Activated CD8-positive, alpha-beta memory T cell treated with anti-CD3 and anti-CD28 coated beads for 24 hours (primary cell): Measurements from ENCODE around the gene PSMA6.
"Not testable (repeated sequence)": the region's sequence is repeated elsewhere in the genome, so short reads cannot be mapped to it uniquely, and the experiment has no call there.

ENCODE experiments used
- DNase-seq: peaks from one replicate; pipeline ENCODE4 v3.0.0-alpha.2; 2020

Gene PSMA6

GRCh38 chr14:35346738-35347322, 54.6 kb downstream of the PSMA6 start:
- no peak for DNase-seq

GRCh38 chr14:35347323-35348043, 55.3 kb downstream of the PSMA6 start:
- no peak for DNase-seq

- not testable (repeated sequence) for DNase-seq
Observed at GRCh38 chr14:35348044-35348380, 55.8 kb downstream of the PSMA6 start.

DNA sequence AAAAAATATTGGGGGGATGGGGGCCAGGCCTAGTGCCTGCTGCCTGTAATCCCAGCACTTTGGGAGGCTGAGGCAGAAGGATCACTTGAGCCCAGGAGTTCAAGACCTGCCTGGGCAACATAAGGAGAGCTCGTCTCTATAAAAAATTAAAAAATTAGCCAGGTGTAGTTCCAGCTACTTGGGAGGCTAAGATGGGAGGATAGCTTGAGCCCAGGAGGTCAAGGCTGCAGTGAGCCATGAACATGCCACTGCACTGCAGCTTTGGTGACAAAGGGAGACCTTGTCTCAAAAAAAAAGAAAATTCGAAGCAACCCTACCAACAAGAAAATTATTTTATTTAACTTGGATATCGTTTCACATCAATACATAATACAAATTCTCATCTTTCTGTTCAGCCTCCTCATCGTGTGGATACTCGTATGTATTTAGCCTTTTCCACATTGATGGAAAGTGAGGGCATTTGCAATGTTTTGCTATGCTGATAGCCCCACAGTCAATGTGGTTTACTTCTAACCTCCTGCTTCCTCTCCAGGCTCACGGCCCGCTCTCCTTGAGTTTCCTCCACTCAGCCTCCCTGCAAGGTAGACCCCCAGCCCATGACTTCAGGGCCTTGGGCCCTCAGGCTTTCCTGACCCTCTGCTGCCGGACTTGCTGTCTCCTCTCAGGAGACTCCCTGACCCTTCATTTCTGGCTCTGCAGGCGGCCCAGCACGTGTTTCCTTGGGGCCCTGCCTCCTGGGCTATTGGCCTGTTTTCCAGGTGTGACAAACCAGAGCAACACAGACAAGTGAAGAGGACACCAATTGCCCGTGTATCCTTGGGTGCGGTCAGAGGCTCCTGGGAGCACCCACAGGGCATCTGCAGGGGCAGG, 57.5 kb downstream of the PSMA6 start:
- no peak for DNase-seq

DNA sequence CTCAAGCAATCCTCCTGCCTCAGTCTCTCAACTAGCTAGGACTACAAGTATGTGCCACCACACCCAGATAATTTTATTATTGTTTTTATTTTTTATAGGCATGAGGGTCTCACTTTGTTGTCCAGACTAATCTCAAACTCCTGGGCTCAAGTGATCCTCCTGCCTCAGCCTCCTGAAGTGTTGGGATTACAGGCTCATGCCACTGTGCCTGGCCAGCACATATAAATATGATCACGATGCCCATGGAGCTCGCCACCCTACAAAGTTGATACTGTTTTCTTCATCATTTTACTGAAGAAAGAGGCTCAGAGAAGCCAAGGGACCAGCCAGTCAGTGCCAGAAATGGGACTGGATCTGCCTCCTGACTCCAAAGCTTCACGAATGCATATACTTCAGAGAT, 59.3 kb downstream of the PSMA6 start:
- DNase-seq = no peak

- no peak for DNase-seq
Observed at GRCh38 chr14:35351897-35352273, 59.7 kb downstream of the PSMA6 start.

DNA sequence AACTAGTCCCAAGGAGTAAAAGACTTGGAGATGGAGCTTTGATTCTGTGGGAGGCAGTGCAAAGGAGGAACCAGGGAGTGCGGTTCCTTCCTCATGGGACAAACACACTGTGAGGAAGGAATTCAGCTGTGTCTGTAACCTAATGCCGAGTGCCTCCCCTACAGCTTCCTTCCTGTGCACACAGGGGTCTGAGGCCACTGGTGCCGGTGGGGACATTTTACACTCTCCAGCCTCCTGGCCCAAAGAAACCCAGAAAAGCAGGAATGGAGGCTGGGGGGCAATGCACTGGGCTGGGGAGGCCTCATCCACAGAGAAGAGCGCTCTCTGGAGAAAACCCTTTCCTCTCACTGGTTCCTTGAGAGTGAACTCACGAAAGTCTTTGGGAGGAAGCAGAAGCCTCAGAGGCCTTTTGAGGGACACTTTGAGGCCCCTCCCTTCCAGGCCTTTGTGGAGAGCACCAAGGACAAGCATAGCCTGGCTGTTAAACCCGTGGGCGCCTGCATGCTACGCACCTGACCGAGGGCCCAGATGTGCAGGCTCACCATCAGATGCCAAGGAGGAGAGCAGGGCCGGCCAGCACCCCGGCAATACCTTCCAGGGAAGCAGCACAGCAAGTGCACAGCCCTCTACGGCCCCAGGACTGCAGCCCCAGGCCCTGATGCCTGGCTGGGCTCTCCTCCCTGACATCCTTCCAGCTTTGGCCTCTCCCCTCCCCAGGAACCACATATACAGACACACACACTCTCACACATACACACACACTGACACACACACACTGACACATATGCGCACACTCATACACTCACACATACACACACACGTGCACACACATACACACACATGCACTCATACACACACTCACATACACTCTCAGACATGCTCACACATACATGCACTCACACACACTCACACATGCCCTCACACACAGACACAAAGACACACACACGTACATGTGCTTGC, 60.4 kb downstream of the PSMA6 start:
- DNase-seq = no peak

DNA sequence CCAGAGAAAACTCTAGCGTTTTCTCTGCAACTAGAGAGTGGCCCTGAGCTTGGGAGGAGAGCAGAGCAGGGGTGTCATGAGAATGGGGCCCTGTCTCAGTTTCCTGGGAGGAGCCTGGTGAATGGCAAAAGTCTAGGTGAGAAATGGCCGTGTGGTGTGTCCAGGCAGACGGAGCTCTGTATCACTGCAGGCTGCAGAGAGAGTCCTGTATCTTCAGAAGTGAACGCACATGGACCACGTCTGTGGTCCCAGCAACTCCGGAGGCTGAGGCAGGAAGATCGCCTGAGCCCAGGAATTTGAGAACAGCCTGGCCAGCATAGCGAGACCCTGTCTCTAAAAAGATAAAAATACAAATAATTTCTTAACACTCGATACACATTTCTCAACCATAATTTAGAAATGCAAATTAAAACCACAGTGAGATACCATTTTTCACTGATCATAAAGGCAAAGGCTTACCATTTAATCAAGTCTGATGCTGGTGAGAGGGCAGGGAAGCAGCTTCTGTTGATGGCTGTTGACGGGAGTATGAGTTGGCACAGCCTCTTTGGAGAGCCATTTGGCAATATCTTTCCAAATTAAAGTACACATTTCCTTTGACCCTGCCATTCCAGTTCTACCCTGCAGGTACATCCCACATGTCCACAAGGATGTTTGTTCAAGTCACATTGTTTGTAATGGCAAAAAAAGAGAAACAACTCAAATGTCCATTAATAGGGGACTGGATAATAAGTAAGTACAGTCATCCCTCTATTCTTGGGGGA, 61.4 kb downstream of the PSMA6 start:
- no peak for DNase-seq

GRCh38 chr14:35355235-35355634, 63.1 kb downstream of the PSMA6 start:
- DNase-seq = not testable (repeated sequence)

GRCh38 chr14:35355981-35356841, 64.0 kb downstream of the PSMA6 start:
- no peak for DNase-seq

DNA sequence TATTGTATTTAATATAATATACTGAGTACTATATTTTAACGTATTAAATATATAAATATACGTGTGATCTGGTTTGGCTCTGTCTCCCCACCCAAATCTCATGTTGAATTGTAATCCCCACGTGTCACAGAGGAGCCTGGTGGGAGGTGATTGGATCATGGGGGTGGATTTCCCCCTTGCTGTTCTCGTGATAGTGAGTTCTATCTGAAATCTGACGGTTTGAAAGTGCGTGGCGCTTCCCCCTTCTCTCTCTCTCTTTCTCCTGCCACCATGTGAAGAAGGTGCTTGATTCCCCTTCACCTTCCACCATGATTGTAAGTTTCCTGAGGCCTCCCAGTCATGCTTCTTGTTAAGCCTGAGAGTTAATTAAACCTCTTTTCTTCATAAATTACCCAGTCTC, 67.5 kb downstream of the PSMA6 start:
- DNase-seq = not testable (repeated sequence)

- no peak for DNase-seq
Observed at GRCh38 chr14:35361141-35361480, 68.9 kb downstream of the PSMA6 start.

DNA sequence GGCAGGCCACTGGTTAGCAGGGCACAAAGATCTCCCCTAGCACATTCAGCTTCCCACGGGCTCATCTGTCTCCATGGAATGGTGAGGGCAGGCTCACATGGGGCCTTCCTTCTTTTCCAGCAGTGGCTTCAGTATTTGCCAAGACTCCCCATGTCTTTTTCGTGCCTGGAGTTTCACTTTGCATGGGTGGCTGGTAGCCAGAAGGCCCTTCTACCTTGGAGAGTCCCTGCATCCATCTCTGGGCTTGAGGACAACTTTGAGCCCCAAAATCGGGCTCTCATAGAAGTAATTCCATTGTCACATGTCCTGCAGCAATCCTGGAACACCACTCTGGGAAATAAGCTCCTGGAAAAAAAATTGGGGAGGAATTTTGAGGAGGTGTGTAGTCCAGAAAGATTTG, 70.3 kb downstream of the PSMA6 start:
- DNase-seq = no peak

DNA sequence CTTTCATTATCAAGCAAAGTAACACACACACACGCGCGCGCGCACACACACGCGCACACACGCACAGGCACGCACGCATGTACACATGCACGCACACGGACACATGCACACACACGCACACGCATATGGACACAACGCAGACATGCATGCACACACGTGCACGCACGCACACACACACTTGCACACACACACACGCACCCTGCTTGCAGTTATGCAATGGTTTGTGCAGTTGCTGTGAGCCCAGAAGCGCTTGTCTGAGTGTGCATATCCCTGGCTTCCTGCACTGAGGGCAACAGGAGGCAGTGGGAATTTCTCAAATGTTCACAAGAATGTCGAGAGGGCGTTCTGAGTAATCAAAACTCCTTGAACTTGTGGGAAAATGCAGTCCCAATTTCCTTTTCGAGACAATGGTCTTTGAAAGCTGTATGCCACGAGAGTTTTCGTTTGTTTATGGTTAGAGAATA, 70.8 kb downstream of the PSMA6 start:
- no peak for DNase-seq

DNA sequence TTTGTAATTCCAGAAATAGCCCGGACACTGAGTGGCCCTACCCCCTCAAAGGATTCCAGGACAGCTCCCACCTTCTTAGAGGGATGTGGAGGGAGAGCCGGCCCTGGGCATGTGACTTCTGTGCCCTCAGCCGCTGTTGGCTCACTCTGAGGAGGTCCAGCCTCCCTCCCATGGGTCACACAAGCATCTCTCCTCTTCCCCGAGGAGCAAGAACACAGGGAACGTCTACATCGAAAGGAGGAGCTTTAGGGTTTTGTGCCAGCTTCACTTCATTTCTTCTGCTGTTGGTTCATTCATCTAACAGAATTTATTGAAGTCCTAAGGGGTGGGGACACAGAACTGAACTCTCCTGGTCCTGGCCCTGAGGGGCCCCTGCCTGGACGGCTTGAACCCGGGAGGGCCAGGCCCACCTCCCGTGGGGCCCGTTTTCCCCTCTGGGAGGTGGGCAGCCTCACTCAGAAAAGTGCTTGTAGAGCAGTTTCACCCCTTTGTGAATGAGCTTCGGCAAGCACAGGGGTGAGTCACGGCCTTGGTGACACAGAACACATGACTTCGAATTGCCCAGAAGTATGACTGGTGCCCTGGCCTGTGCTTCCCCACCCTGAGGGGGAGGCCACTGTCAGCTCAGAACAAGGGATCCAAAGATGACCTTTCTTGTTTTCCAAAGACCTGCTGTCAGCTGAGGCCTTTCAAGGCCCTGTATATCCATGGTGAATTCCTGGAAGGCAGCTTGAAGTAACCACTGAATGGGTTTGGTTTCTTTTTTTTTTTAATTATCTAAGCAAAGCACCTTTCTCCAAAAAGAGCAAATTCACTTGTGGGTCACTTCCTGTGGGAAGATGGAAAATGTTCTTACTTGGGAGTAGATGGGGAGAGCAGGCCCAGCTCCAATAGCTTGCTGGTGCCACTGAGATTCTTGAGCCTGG, 73.2 kb downstream of the PSMA6 start:
- peak; percentile 85 for DNase-seq

GRCh38 chr14:35366056-35366451, 73.9 kb downstream of the PSMA6 start:
- no peak for DNase-seq

DNA sequence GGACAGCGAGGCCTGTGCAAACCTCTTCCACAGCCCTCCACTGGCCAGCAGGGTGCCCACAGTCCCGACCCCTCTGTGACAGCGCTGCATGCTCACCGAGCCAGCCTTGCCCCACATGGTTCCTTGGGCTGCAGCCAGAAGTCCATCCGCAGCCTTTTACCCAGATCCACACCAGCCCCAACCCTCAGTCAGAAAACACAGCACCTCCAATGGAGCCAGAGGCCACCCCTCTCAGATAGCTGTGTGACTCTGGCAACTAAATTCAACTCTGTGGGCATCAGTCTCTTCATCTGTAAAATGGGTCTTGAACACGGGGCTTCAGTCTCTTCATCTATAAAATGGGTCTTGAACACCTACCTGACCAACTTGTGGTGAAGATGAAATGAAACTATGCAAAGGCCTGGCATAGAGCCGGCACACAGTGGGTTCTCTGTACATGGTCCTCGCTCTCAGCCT, 74.4 kb downstream of the PSMA6 start:
- DNase-seq = no peak

- DNase-seq = no peak
Observed at GRCh38 chr14:35367056-35367372, 74.8 kb downstream of the PSMA6 start.
